PC-3 (cell line): ENCODE data around the gene A4GNT. TPM values are rescaled to one million over a fixed set of nuclear protein-coding genes. Genes with fewer than 3 reads are reported as not detected.

Source experiments
- ATAC-seq: fragments of 200-7000 bp; cut with Tn5 transposase; 2 replicates; pipeline ENCODE4 v1.9.1; 2020; ENCODE audit warnings: mild to moderate bottlenecking, moderate library complexity
- BruUV-seq: library from RNA; stranded (reverse); fragments of 400-500 nt; replicated peaks from 2 replicates; lab custom pipeline; 2021; lab: Mats Ljungman, UMichigan
- CTCF ChIA-PET: fragments of 300-600 bp; sonication (Branson Sonifier 250); formaldehyde crosslinking; loops from one replicate; lab custom pipeline; 2022; ENCODE audit warnings: antibody characterized with exemption; lab: Charles Lee
- POLR2A ChIA-PET: fragments of 300-600 bp; sonication (Branson Sonifier 250); formaldehyde crosslinking; loops from one replicate; lab custom pipeline; 2022; ENCODE audit warnings: antibody characterized with exemption; ENCODE audit not compliant: unreplicated experiment; lab: Charles Lee
- DNase-seq: peaks from one replicate; pipeline ENCODE4 v3.0.0-alpha.2; 2015
- H2AFZ ChIP-seq: fragments of 300-600 bp; sonication (generic); 2 replicates; pipeline ENCODE4 v1.6.0; 2016; ENCODE audit warnings: antibody characterized with exemption, low read length
- H3F3A ChIP-seq: fragments of 300-600 bp; sonication (generic); one replicate; pipeline ENCODE4 v1.6.0; 2017; ENCODE audit warnings: antibody characterized with exemption, low read length, control low read depth, mild to moderate bottlenecking; ENCODE audit not compliant: unreplicated experiment
- H3K27ac ChIP-seq: fragments of 300-600 bp; sonication (generic); 2 replicates; pipeline ENCODE4 v1.5.1; 2016; ENCODE audit warnings: mild to moderate bottlenecking, low read length
- H3K27me3 ChIP-seq: fragments of 300-600 bp; sonication (generic); 2 replicates; pipeline ENCODE4 v1.6.1; 2016; ENCODE audit warnings: low read length, mixed read lengths
- H3K36me3 ChIP-seq: fragments of 300-600 bp; sonication (generic); 2 replicates; pipeline ENCODE4 v1.6.1; 2016; ENCODE audit warnings: low read depth, mixed run types, low read length, mixed read lengths
- H3K4me1 ChIP-seq: fragments of 300-600 bp; sonication (generic); 2 replicates; pipeline ENCODE4 v1.5.1; 2016; ENCODE audit warnings: low read length; ENCODE audit not compliant: insufficient read depth
- H3K4me2 ChIP-seq: fragments of 300-600 bp; sonication (generic); 2 replicates; pipeline ENCODE4 v1.6.0; 2016; ENCODE audit warnings: low read length
- H3K4me3 ChIP-seq: fragments of 300-600 bp; sonication (generic); 2 replicates; pipeline ENCODE4 v1.5.1; 2016; ENCODE audit warnings: mild to moderate bottlenecking, low read length, mixed read lengths
- H3K79me2 ChIP-seq: fragments of 300-600 bp; sonication (generic); 2 replicates; pipeline ENCODE4 v1.6.1; 2017; ENCODE audit warnings: low read length, mixed read lengths
- H3K9ac ChIP-seq: fragments of 300-600 bp; sonication (generic); 2 replicates; pipeline ENCODE4 v1.6.0; 2016; ENCODE audit warnings: mild to moderate bottlenecking, low read length
- H3K9me2 ChIP-seq: fragments of 300-600 bp; sonication (generic); replicated peaks from 2 replicates; pipeline ENCODE4 v1.6.1; 2016; ENCODE audit warnings: mixed run types, low read length, mixed read lengths
- H3K9me3 ChIP-seq: fragments of 300-600 bp; sonication (generic); 2 replicates; pipeline ENCODE4 v1.6.1; 2016; ENCODE audit warnings: low read length, mixed read lengths
- H4K20me1 ChIP-seq: fragments of 300-600 bp; sonication (generic); 2 replicates; pipeline ENCODE4 v1.6.1; 2016; ENCODE audit warnings: low read length, mixed read lengths
- CTCF ChIP-seq: fragments of 300-600 bp; sonication (generic); conservative IDR thresholded peaks from 2 replicates; pipeline ENCODE4 v1.5.1; 2017; ENCODE audit warnings: antibody characterized with exemption, low read depth, mild to moderate bottlenecking, low read length
- EZH2 ChIP-seq: fragments of 300-600 bp; sonication (generic); IDR thresholded peaks from one replicate; pipeline ENCODE4 v1.6.1; 2017; ENCODE audit warnings: antibody characterized with exemption, mild to moderate bottlenecking, low read length; ENCODE audit not compliant: unreplicated experiment
- EZH2phosphoT487 ChIP-seq: fragments of 300-600 bp; sonication (generic); IDR thresholded peaks from 2 replicates; pipeline ENCODE4 v1.6.1; 2018; ENCODE audit warnings: mild to moderate bottlenecking, antibody characterized with exemption, low read length, borderline replicate concordance
- intact Hi-C: fragments of 100-400 bp; cut with micrococcal nuclease; formaldehyde crosslinking; loops from 2 replicates; pipeline ENCODE4 v1.9.0; 2023
- total RNA-seq: library from RNA; depleted of rRNA; stranded (reverse); fragments of >200 nt; gene quantifications from 2 replicates; pipeline ENCODE4 v1.2.3, GENCODE V29; 2014

The A4GNT gene
- total RNA-seq, 1 experiment from 2014 or later = not detected

DNA sequence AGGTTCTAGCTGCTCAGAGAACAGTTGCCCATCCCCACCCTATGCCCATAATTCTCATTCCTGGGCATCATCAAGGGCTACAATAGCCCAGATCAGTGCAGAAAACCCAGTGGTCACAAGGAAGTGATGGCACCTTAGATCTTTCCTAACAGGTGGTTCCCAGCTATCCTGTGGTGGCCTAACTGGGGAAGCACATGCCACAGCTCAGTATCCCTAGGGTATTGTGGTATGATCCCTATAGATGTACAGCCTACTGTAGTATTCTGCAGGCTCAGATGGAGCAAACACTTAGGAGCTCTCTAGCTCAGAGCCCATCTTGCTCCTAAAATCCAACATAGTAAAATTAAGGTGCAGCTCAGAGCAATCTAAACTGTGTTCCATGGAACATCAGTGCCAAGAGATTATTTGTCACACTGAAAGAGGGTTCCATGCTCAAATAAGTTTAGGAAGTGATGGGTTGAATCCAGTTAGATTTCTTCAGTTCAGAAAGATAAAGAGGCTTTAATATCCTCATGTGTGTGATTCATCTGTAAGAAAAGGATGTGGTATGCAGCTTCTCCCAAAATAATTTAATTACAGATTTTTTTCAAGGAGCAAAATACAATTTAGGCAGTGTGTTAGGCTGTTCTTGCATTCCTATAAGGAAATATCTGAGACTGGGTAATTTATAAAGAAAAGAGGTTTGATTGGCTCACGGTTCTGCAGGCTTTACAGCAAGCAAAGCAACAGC, 4.4 kb downstream of the A4GNT start:
- Histone ChIP-seq H3K9me2 (no peaks in the 10 kb centered on the region), H3K27ac (no peak overlapping the region), H3F3A (no peaks in the 10 kb centered on the region), H3K9ac (no peak overlapping the region), H3K36me3 (no peaks in the 10 kb centered on the region), H4K20me1 (no peaks in the 10 kb centered on the region), H2AFZ (no peak overlapping the region), H3K79me2 (no peaks in the 10 kb centered on the region), H3K4me2 (no peak overlapping the region), H3K9me3 (no peaks in the 10 kb centered on the region), H3K4me3 (no peak overlapping the region), H3K4me1 (no peaks in the 10 kb centered on the region), H3K27me3 (no peaks in the 10 kb centered on the region)
- no peak for ATAC-seq
- DNase-seq = no peak
- intact Hi-C loops = no loop called here
- no TSS peak for BruUV-seq
- TF ChIP-seq EZH2phosphoT487 (no peak), CTCF (no peak), EZH2 (no peak)
- POLR2A ChIA-PET = no interaction called here
- CTCF ChIA-PET = no interaction called here

DNA sequence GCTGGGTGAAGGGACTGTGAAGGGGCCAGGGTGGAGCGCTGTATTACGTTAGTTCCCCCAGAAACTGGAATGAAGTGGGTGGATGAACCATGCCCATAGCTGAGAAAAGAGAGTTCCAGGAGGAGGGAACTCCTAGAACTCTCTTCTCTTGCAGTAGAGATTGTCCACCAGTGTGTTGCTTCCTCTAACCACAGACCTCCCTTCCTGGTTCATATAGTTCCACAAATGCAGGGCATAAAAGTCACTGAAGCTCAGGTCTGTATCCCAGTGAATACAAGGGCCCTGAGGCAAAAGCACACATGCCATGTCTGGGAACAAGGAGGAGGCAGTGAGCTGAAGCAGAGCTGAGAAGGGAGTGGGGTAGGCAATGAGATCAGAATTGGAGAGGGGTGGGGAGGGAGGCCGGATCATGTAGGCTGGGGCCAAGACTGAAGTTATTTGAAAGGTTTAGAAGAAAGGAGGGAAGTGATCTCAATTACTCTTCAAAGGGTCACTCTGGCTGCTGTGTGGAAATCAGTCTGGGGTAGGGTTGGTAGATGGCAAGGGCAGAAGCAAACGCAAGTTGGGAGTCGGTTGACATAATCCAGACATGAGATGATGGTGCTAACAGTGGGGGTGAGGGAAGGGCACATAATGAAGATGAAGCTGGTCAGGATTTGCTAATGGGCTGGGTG, 6.5 kb downstream of the A4GNT start:
- no peaks in the 10 kb centered on the region for H3K4me1 ChIP-seq
- H3K4me2 ChIP-seq = no peak overlapping the region
- no peaks in the 10 kb centered on the region for H3K79me2 ChIP-seq
- H3K36me3 ChIP-seq = no peaks in the 10 kb centered on the region
- no TSS peak for BruUV-seq
- ATAC-seq = peak; percentile 27
- no peaks in the 10 kb centered on the region for H3K9me3 ChIP-seq
- POLR2A ChIA-PET = no interaction called here
- no peak overlapping the region for H3K27ac ChIP-seq
- no peak overlapping the region for H3K4me3 ChIP-seq
- H4K20me1 ChIP-seq = no peaks in the 10 kb centered on the region
- no peak overlapping the region for H3K9ac ChIP-seq
- no peak for DNase-seq
- no peaks in the 10 kb centered on the region for H3K27me3 ChIP-seq
- intact Hi-C loops = no loop called here
- no peaks in the 10 kb centered on the region for H3K9me2 ChIP-seq
- CTCF ChIA-PET = no interaction called here
- H3F3A ChIP-seq = no peaks in the 10 kb centered on the region
- TF ChIP-seq EZH2 (no peak), EZH2phosphoT487 (no peak), CTCF (no peak)
- H2AFZ ChIP-seq = no peak overlapping the region
